Measurements from ENCODE around the gene MED25.

MED25 gene

DNA sequence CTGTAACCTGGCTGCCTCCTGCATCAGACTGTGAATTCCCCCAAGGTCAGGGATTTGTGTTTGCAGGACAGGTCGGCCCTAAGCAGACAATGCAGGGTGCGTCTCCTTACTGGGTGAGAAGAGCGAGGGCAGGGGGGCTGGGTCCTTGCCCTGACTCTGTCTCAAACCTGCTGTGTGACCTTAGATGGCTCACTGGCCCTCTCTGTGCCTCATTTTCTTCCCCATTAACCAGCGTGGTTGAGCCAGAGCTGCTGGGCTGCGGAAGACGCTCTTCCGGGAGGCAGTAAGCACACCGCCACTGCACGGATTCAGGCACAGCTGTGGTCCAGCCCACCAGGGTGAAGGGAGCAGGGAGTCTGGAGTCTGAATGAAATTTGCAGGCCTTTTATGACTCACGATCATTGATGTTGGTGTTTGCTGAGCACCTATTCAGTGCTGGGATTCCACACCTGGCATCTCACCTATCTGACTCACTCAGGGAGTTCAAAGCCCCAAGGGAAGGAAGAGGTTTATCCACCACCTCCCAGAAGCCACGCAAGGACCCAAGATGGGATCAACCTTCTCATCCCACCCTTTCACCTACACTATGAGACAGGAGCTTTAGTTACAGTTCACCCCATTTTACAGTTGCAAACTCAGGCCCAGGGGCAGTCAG lies 56.5 kb downstream of the MED25 start:
- H3K27me3 ChIP-seq (ENCODE audit: low read depth) = no peaks in the 10 kb centered on the region
- H3K9me3 ChIP-seq = no peaks in the 10 kb centered on the region
- H3K4me3 ChIP-seq = no peak overlapping the region
- H3K36me3 ChIP-seq (replicated peaks) = peaks cover 5% of the 10 kb centered on the region
- H3K4me1 ChIP-seq = peaks cover 12% of the 10 kb centered on the region
- no peak for DNase-seq (ENCODE audit: low spot score in 2 of 2)
- in situ Hi-C loops (cut with MboI; ENCODE audit: low sequenced_read_pairs) = loop anchor here (25.0 kb wide), 1 partner anchor 387 kb away; the partner anchor contains the start of genes RPL13A and RPS11

DNA sequence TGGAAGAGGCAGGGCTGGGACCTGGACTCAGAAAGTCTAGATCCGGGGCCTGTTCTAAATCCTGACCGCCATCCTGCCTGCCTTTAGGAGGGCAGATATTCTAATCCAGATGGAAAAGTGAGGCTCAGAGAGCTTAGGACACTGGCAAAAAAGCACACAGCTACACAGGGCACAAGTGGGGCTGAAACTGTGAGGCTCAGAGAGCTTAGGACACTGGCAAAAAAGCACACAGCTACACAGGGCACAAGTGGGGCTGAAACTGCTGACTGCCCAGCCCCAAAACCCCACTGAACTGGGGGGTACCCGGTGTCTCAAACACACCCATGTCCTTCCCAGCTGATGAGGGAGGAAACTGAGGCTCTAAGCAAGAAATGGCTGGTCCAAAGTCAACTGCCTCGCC lies 57.1 kb downstream of the MED25 start:
- Histone ChIP-seq H3K27me3 (ENCODE audit: low read depth) (no peaks in the 10 kb centered on the region), H3K4me1 (peaks cover 9% of the 10 kb centered on the region), H3K9me3 (no peaks in the 10 kb centered on the region), H3K36me3 (replicated peaks) (peaks cover 8% of the 10 kb centered on the region), H3K4me3 (peak overlapping the region; percentile 99)
- in situ Hi-C loops (cut with MboI; ENCODE audit: low sequenced_read_pairs) = no loop called here
- DNase-seq (ENCODE audit: low spot score in 2 of 2) = no peak

DNA sequence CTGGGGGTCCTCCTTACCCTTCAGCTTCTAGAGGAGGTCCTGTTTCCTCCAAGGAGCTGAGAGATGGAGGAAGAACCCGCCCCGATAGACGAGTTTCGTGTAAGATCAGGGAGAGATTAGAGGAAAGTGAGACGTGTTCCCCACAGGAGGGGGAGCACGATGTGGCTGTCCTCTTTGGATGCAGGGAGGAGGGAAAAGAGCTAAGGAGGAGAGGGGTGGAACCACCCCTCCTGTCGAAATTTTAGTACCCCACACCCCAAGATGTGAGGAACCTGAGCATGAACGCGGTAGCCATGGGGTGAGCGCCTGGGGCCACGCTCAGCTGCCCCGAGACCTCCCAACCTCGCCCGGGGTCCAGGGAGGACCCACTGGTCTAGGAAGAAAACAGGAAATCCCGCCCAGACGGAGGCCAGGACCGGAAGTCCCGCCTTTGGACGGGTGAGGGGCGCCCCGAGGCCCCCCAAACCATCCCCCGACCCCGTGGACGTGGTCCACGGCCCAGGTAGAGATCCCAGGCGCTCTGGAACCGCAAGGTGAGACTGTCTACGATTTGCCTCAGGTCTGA lies 57.9 kb downstream of the MED25 start:
- Histone ChIP-seq H3K27me3 (ENCODE audit: low read depth) (no peaks in the 10 kb centered on the region), H3K9me3 (no peaks in the 10 kb centered on the region), H3K4me3 (peak overlapping the region; percentile 99), H3K4me1 (peaks cover 5% of the 10 kb centered on the region), H3K36me3 (replicated peaks) (peaks cover 10% of the 10 kb centered on the region)
- DNase-seq (ENCODE audit: low spot score in 2 of 2) = peak in 1 of 2 experiments; percentile 78
- in situ Hi-C loops (cut with MboI; ENCODE audit: low sequenced_read_pairs) = no loop called here

DNA sequence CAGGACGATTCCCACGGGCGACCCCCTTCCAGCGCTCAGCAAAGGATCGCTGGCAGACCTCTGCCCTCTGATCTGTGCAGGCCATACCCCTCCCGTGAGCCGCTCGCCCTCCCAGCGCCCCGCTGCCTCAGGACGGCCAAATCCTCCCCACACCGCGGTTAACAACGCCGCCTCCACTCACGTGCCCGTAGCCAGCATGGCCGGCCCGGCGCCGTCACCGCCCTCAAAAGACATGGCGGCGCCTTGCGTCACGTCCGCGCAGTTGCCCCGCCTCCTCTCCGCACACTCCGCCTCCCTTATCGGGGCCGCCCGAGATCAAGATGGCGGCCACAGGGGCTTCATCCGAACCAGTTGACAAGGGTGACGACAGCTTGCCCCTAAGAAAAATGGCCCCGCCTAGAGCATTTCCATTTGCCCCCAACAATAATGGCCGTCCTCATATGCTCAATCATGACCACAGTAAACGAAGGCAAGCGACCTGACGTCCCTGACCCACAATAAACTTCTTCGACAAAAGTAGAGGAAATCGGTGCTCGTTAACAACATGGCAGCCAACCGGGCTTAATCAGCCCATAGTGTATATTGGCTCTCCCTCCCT lies 58.4 kb downstream of the MED25 start:
- in situ Hi-C loops (cut with MboI; ENCODE audit: low sequenced_read_pairs) = no loop called here
- H3K9me3 ChIP-seq = no peaks in the 10 kb centered on the region
- DNase-seq (ENCODE audit: low spot score in 2 of 2) = peak; percentile 96 to 98
- peaks cover 5% of the 10 kb centered on the region for H3K4me1 ChIP-seq
- no peaks in the 10 kb centered on the region for H3K27me3 ChIP-seq (ENCODE audit: low read depth)
- H3K36me3 ChIP-seq (replicated peaks) = peaks cover 15% of the 10 kb centered on the region
- peak overlapping the region; percentile 99 for H3K4me3 ChIP-seq

GRCh38 chr19:49877020-49877878 lies 59.2 kb downstream of the MED25 start, which contains the start of the genes AKT1S1 and TBC1D17:
TSS of gene AKT1S1 (minus strand) at chr19:49877355. CDS start at chr19:49873295, 4,060 bp downstream.
TSS of gene TBC1D17 (plus strand) at chr19:49877702. CDS start at chr19:49877724, 22 bp downstream.
- in situ Hi-C loops (cut with MboI; ENCODE audit: low sequenced_read_pairs) = no loop called here
- Histone ChIP-seq H3K27me3 (ENCODE audit: low read depth) (no peaks in the 10 kb centered on the region), H3K9me3 (no peaks in the 10 kb centered on the region), H3K36me3 (replicated peaks) (peaks cover 20% of the 10 kb centered on the region), H3K4me3 (peak within 1 kb of the TSS; percentile 99), H3K4me1 (peaks cover 5% of the 10 kb centered on the region)
- peak; percentile 99 for DNase-seq (ENCODE audit: low spot score in 2 of 2)

GRCh38 chr19:49877879-49878743 lies 60.0 kb downstream of the MED25 start:
- Histone ChIP-seq H3K36me3 (replicated peaks) (peaks cover 28% of the 10 kb centered on the region), H3K4me3 (peak overlapping the region; percentile 99), H3K9me3 (no peaks in the 10 kb centered on the region), H3K27me3 (ENCODE audit: low read depth) (no peaks in the 10 kb centered on the region), H3K4me1 (peaks cover 5% of the 10 kb centered on the region)
- in situ Hi-C loops (cut with MboI; ENCODE audit: low sequenced_read_pairs) = no loop called here
- DNase-seq (ENCODE audit: low spot score in 2 of 2) = peak; percentile 91 to 99

GRCh38 chr19:49878744-49879070 lies 60.6 kb downstream of the MED25 start:
- peaks cover 31% of the 10 kb centered on the region for H3K36me3 ChIP-seq (replicated peaks)
- peaks cover 5% of the 10 kb centered on the region for H3K4me1 ChIP-seq
- H3K9me3 ChIP-seq = no peaks in the 10 kb centered on the region
- no peaks in the 10 kb centered on the region for H3K27me3 ChIP-seq (ENCODE audit: low read depth)
- no peak for DNase-seq (ENCODE audit: low spot score in 2 of 2)
- H3K4me3 ChIP-seq = peak overlapping the region; percentile 99
- in situ Hi-C loops (cut with MboI; ENCODE audit: low sequenced_read_pairs) = no loop called here

DNA sequence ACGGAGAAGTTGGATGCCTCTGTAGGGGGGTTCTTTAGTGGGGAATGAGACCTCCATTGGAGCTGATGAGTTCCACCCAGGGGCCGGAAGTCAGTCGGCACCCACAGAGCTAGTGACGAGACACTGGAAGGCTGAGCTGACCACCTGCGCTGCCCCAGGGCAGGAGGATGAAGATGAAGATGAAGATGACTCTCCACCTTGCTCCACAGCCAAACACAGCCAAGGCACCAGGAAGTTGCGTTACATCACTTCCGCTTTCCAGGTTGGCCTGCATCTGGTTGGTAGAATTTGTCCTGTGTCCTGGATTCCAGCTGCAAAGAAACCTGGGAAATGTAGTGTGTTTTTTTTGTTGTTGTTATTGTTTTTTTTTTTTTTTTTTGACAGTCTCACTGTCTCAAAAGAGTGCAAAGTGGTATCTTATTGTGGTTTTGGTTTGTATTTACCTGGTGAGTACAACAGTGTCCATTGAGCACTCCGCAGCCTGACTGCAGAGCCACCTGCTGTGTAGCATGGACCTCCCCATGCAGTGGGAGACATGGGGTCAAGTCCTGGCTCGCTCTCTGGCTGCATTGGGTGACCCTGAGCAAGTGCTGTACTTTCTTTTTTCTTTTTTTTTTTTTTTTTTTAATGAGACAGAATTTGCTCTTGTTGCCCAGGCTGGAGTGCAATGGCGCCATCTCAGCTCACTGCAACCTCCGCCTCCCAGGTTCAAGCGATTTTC lies 61.3 kb downstream of the MED25 start:
- peaks cover 37% of the 10 kb centered on the region for H3K36me3 ChIP-seq (replicated peaks)

DNA sequence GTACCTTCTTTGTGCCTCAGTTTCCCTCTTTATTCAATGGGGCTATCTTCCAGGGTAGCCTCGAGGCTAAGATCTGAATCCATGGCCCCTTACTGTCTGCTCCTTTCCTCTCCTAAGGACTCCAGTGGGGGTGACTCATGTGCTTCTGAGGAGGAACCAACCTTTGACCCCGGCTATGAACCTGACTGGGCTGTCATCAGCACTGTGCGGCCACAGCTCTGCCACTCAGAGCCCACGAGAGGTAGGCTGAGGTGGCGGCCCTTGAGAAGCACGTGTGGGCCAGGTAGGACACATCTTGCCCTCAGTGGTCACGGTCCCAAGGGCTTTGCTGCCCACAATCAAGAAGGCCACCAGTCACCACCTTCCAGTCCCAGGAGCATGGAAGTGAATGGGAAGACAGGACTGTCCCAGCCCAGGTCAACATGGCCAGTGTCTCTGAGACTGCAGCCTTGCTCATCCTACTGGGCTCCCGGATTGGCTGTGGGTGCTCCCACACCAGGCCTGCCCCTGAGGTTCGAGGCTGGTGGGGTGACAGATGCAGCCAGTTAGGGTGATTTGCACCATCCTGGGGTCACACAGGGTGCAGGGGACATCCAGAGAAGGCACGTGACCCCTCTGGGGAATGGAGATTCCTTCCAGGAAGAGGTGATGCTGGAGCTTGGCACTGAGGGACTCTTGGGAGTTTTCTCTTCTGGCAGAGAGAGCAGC lies 62.2 kb downstream of the MED25 start:
- no peak for DNase-seq (ENCODE audit: low spot score in 2 of 2)
- Histone ChIP-seq H3K4me1 (peaks cover 5% of the 10 kb centered on the region), H3K36me3 (replicated peaks) (peaks cover 42% of the 10 kb centered on the region), H3K9me3 (no peaks in the 10 kb centered on the region), H3K27me3 (ENCODE audit: low read depth) (no peaks in the 10 kb centered on the region), H3K4me3 (no peak overlapping the region)
- in situ Hi-C loops (cut with MboI; ENCODE audit: low sequenced_read_pairs) = no loop called here

More for the DNA sequence above, 61.3 kb downstream of the MED25 start:
- no peaks in the 10 kb centered on the region for H3K27me3 ChIP-seq (ENCODE audit: low read depth)
- DNase-seq (ENCODE audit: low spot score in 2 of 2) = no peak
- no peaks in the 10 kb centered on the region for H3K9me3 ChIP-seq
- peaks cover 5% of the 10 kb centered on the region for H3K4me1 ChIP-seq
- in situ Hi-C loops (cut with MboI; ENCODE audit: low sequenced_read_pairs) = no loop called here
- no peak overlapping the region for H3K4me3 ChIP-seq

DNA sequence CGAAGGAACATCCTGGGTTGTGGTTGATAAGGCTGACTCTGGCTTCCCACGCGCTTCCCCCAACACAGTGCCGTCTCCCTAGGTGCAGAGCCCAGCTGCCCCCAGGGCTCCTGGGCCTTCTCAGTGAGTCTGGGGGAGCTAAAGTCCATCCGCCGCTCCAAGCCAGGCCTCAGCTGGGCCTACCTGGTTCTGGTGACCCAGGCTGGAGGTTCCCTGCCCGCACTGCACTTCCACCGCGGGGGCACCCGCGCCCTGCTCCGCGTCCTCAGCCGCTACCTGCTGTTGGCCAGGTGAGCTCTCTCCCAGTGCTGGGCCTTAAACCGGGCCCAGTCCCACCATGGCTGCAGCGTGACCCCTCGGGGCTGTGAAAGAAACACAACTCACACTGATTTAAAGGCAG lies 63.1 kb downstream of the MED25 start:
- Histone ChIP-seq H3K27me3 (ENCODE audit: low read depth) (no peaks in the 10 kb centered on the region), H3K9me3 (no peaks in the 10 kb centered on the region), H3K4me1 (peaks cover 5% of the 10 kb centered on the region), H3K36me3 (replicated peaks) (peaks cover 42% of the 10 kb centered on the region), H3K4me3 (no peak overlapping the region)
- no peak for DNase-seq (ENCODE audit: low spot score in 2 of 2)
- in situ Hi-C loops (cut with MboI; ENCODE audit: low sequenced_read_pairs) = no loop called here

- in situ Hi-C loops (cut with MboI; ENCODE audit: low sequenced_read_pairs) = no loop called here
- no peaks in the 10 kb centered on the region for H3K9me3 ChIP-seq
- no peaks in the 10 kb centered on the region for H3K27me3 ChIP-seq (ENCODE audit: low read depth)
- H3K4me3 ChIP-seq = no peak overlapping the region
- peaks cover 42% of the 10 kb centered on the region for H3K36me3 ChIP-seq (replicated peaks)
- peaks cover 5% of the 10 kb centered on the region for H3K4me1 ChIP-seq
- no peak for DNase-seq (ENCODE audit: low spot score in 2 of 2)
These were observed 63.7 kb downstream of the MED25 start for GRCh38 chr19:49881672-49882394.

Data from HAP-1 (cell line).